Right atrium auricular region (tissue), 2 donors: ENCODE results near the gene RET. TPM values are rescaled to one million over a fixed set of nuclear protein-coding genes. Genes with fewer than 3 reads are reported as not detected.
A peak's percentile ranks its signal among the peaks of the same experiment; 100 is the strongest.

Experiments used
- DNase-seq: peaks from one replicate; pipeline ENCODE4 v3.0.0-alpha.2; 2019; ENCODE audit warnings: low spot score
- H3K27ac ChIP-seq, 2 donors: fragments of 200-600 bp; sonication (generic); 1 replicate in 1 of 2; 2 replicates in 1 of 2; pipeline ENCODE4 v1.5.1; 2016 to 2019
- H3K27me3 ChIP-seq, 2 donors: fragments of 200-600 bp; sonication (generic); one replicate each; pipeline versions ENCODE4 v1.5.1 to v1.6.0; 2017 to 2019
- H3K36me3 ChIP-seq: fragments of 200-600 bp; sonication (generic); one replicate; pipeline ENCODE4 v1.5.1; 2016
- H3K4me1 ChIP-seq, 2 donors: fragments of 200-600 bp; sonication (generic); one replicate each; pipeline versions ENCODE4 v1.5.1 to v1.6.0; 2017 to 2019
- H3K4me3 ChIP-seq, 2 donors: fragments of 200-600 bp; sonication (generic); 1 replicate in 1 of 2; 2 replicates in 1 of 2; pipeline ENCODE4 v1.5.1; 2017 to 2019; ENCODE audit warnings: mild to moderate bottlenecking in 1 of 2, moderate library complexity in 1 of 2
- H3K9me3 ChIP-seq, 2 donors: fragments of 200-600 bp; sonication (generic); one replicate each; pipeline ENCODE4 v1.5.1; 2019
- CTCF ChIP-seq, 2 donors: fragments of 200-600 bp; sonication (generic); IDR thresholded peaks; one replicate each; pipeline ENCODE4 v1.5.1; 2019; ENCODE audit warnings: antibody characterized with exemption in 2 of 2
- total RNA-seq, 2 donors: library from RNA; depleted of rRNA; stranded (reverse); fragments of >200 nt; gene quantifications; one replicate each; pipeline ENCODE4 v1.1.0, GENCODE V29; 2016

The RET gene
- total RNA-seq, 2 donors from 2014 or later = 0.12 to 0.44 TPM

GRCh38 chr10:43078986-43079273 lies 2.1 kb downstream of the RET start:
- no peak for DNase-seq
- H3K9me3 ChIP-seq = no peaks in the 10 kb centered on the region
- no peaks in the 10 kb centered on the region for H3K36me3 ChIP-seq
- peak; percentile 17 to 49 for TF ChIP-seq CTCF (IDR thresholded peaks at IDR 0.05)
- no peak overlapping the region for H3K27ac ChIP-seq
- H3K27me3 ChIP-seq = peaks cover 0 to 22% of the 10 kb centered on the region in 2 donors
- peaks cover 0 to 9% of the 10 kb centered on the region in 2 donors for H3K4me1 ChIP-seq
- no peak overlapping the region for H3K4me3 ChIP-seq

- Histone ChIP-seq H3K4me1 (peaks cover 0 to 9% of the 10 kb centered on the region in 2 donors), H3K27ac (no peak overlapping the region), H3K27me3 (peaks cover 0 to 22% of the 10 kb centered on the region in 2 donors), H3K36me3 (no peaks in the 10 kb centered on the region), H3K9me3 (no peaks in the 10 kb centered on the region), H3K4me3 (no peak overlapping the region)
- no peak for TF ChIP-seq CTCF (IDR thresholded peaks at IDR 0.05)
- DNase-seq = no peak
Measured at GRCh38 chr10:43079856-43080255, 3.0 kb downstream of the RET start.

GRCh38 chr10:43082087-43082486 lies 5.2 kb downstream of the RET start:
- Histone ChIP-seq H3K9me3 (no peaks in the 10 kb centered on the region), H3K27ac (no peak overlapping the region), H3K27me3 (peaks cover 0 to 8% of the 10 kb centered on the region in 2 donors), H3K4me3 (no peak overlapping the region), H3K36me3 (no peaks in the 10 kb centered on the region), H3K4me1 (no peaks in the 10 kb centered on the region)
- DNase-seq = no peak
- TF ChIP-seq CTCF (IDR thresholded peaks at IDR 0.05) = no peak

- no peaks in the 10 kb centered on the region for H3K36me3 ChIP-seq
- peaks cover 0 to 5% of the 10 kb centered on the region in 2 donors for H3K27me3 ChIP-seq
- no peaks in the 10 kb centered on the region for H3K4me1 ChIP-seq
- no peak overlapping the region for H3K4me3 ChIP-seq
- no peak for DNase-seq
- H3K9me3 ChIP-seq = no peaks in the 10 kb centered on the region
- H3K27ac ChIP-seq = no peak overlapping the region
- no peak for TF ChIP-seq CTCF (IDR thresholded peaks at IDR 0.05)
Measured at GRCh38 chr10:43082746-43083145, 5.9 kb downstream of the RET start.

- Histone ChIP-seq H3K27ac (no peak overlapping the region), H3K27me3 (no peaks in the 10 kb centered on the region), H3K9me3 (no peaks in the 10 kb centered on the region), H3K4me3 (no peak overlapping the region), H3K36me3 (no peaks in the 10 kb centered on the region), H3K4me1 (no peaks in the 10 kb centered on the region)
- DNase-seq = no peak
- no peak for TF ChIP-seq CTCF (IDR thresholded peaks at IDR 0.05)
Measured at GRCh38 chr10:43083764-43084163, 6.9 kb downstream of the RET start.

- no peaks in the 10 kb centered on the region for H3K27me3 ChIP-seq
- no peak overlapping the region for H3K27ac ChIP-seq
- no peak overlapping the region for H3K4me3 ChIP-seq
- H3K4me1 ChIP-seq = no peaks in the 10 kb centered on the region
- H3K36me3 ChIP-seq = no peaks in the 10 kb centered on the region
- no peak for DNase-seq
- TF ChIP-seq CTCF (IDR thresholded peaks at IDR 0.05) = no peak
- H3K9me3 ChIP-seq = no peaks in the 10 kb centered on the region
Measured at GRCh38 chr10:43084812-43085211, 7.9 kb downstream of the RET start.
